Esophagus squamous epithelium (tissue), 5 donors: ENCODE measurements around the gene LGALS4. TPM values are rescaled to one million over a fixed set of nuclear protein-coding genes. Genes with fewer than 3 reads are reported as not detected.

Source experiments
- DNase-seq: peaks from one replicate; lab custom pipeline; 2025; lab: John Stamatoyannopoulos, UW
- H3K27ac ChIP-seq, 4 donors: fragments of 200-600 bp; sonication (generic); one replicate each; pipeline ENCODE4 v1.5.1; 2016 to 2019; ENCODE audit warnings: mild to moderate bottlenecking in 1 of 4
- H3K27me3 ChIP-seq, 4 donors: fragments of 200-600 bp; sonication (generic); 1 replicate in 3 of 4; 2 replicates in 1 of 4; pipeline versions ENCODE4 v1.5.1 to v1.6.0; 2017 to 2021; ENCODE audit warnings: antibody characterized with exemption in 1 of 4
- H3K36me3 ChIP-seq, 3 donors: fragments of 200-600 bp; sonication (generic); one replicate each; pipeline ENCODE4 v1.5.1; 2016 to 2019
- H3K4me1 ChIP-seq, 3 donors: fragments of 200-600 bp; sonication (generic); one replicate each; pipeline ENCODE4 v1.5.1; 2017 to 2019
- H3K4me3 ChIP-seq, 4 donors: fragments of 200-600 bp; sonication (generic); 1 replicate in 3 of 4; 2 replicates in 1 of 4; pipeline ENCODE4 v1.5.1; 2016 to 2019; ENCODE audit warnings: mild to moderate bottlenecking in 2 of 4, moderate library complexity in 1 of 4
- H3K9me3 ChIP-seq, 3 donors: fragments of 200-600 bp; sonication (generic); one replicate each; pipeline ENCODE4 v1.5.1; 2016 to 2019
- POLR2A ChIP-seq, 4 donors: fragments of 450-650 bp; IDR thresholded peaks; one replicate each; pipeline ENCODE4 v1.6.1; 2017; ENCODE audit warnings: antibody characterized with exemption in 4 of 4, mild to moderate bottlenecking in 4 of 4, moderate library complexity in 3 of 4
- WGBS, 2 donors: methylation state at CpG; one replicate each; pipeline ENCODE4 v1.1.5; 2018; 5-methylcytosine and 5-hydroxymethylcytosine counted together
- intact Hi-C: fragments of 100-400 bp; cut with DNase I; formaldehyde crosslinking; loops from one replicate; pipeline ENCODE4 v1.15.0; 2022
- total RNA-seq, 4 donors: library from RNA; depleted of rRNA; stranded (reverse); fragments of >200 nt; gene quantifications; one replicate each; pipeline ENCODE4 v1.1.0, GENCODE V29; 2016
- TF ChIP-seq, protein P1 (sequence below), 6 experiments: fragments of 450-650 bp in 4 of 6; fragments of 200-600 bp in 2 of 6; sonication (generic) in 2 of 6; IDR thresholded peaks; one replicate each; pipeline ENCODE4 v1.5.1; 2016 to 2019; ENCODE audit warnings: antibody characterized with exemption in 6 of 6, mild to moderate bottlenecking in 4 of 6, moderate library complexity in 4 of 6
- donor health status: DM: yes; HTN: yes; CAD: no.

Gene LGALS4
- total RNA-seq, 4 donors from 2014 or later, result 0.62 to 0.76 TPM; not detected in 2

GRCh38 chr19:38842439-38843174 lies 29.9 kb upstream of the LGALS4 start:
- no peak overlapping the region for H3K4me3 ChIP-seq
- TF ChIP-seq, protein P1, sequence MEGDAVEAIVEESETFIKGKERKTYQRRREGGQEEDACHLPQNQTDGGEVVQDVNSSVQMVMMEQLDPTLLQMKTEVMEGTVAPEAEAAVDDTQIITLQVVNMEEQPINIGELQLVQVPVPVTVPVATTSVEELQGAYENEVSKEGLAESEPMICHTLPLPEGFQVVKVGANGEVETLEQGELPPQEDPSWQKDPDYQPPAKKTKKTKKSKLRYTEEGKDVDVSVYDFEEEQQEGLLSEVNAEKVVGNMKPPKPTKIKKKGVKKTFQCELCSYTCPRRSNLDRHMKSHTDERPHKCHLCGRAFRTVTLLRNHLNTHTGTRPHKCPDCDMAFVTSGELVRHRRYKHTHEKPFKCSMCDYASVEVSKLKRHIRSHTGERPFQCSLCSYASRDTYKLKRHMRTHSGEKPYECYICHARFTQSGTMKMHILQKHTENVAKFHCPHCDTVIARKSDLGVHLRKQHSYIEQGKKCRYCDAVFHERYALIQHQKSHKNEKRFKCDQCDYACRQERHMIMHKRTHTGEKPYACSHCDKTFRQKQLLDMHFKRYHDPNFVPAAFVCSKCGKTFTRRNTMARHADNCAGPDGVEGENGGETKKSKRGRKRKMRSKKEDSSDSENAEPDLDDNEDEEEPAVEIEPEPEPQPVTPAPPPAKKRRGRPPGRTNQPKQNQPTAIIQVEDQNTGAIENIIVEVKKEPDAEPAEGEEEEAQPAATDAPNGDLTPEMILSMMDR (IDR thresholded peaks at IDR 0.05), result no peak
- TF ChIP-seq POLR2A (IDR thresholded peaks at IDR 0.05), result peak in 1 of 4 donors; percentile 40
- peaks cover 90 to 100% (median 99%) of the 10 kb centered on the region in 3 donors for H3K36me3 ChIP-seq
- WGBS, 2 donors, result 82 to 83% methylated on average over 5 to 12 of the region's 17 CpGs
- H3K4me1 ChIP-seq, result peaks cover 25 to 98% (median 55%) of the 10 kb centered on the region in 3 donors
- no peak for DNase-seq
- no peaks in the 10 kb centered on the region for H3K27me3 ChIP-seq
- intact Hi-C loops, result no loop called here
- peak overlapping the region; percentile 3 to 94 (median 60) for H3K27ac ChIP-seq
- no peaks in the 10 kb centered on the region for H3K9me3 ChIP-seq

DNA sequence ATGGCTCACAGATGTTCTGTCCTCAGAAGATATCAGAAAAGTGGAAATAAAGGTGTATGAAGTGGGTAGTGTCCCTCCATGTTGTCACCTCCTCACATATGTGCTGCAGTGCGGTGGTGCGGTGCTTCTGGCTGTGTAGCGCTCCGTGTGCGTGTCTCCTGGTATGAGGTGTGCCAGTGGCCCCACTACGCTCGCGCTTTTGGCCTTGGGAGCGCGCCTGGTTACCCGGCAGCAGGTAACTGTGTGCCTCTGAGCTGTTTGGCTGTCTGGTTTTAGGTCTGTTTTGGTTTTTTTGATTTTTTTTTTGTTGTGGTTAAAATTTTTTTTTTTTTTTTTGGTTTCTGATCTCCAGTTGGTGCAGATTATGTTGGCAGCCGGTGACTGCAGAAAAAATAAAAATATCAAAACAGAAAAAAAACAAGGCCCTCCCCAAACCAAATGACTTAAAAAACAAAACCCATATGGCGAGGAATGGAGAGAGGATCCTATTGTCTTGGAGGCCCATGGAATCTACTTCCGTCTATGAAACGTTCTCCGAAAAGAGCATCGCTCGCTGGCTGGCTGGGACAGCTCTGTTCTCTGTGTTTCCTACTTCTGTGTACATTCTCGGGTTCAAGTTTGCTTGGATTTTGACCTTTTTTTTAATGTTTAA lies 29.2 kb upstream of the LGALS4 start:
- Histone ChIP-seq H3K27ac (peak overlapping the region in 3 of 4 donors; percentile 77 to 94 (median 90)), H3K9me3 (no peaks in the 10 kb centered on the region), H3K27me3 (no peaks in the 10 kb centered on the region), H3K4me3 (peak overlapping the region in 2 of 4 donors; percentile 6 to 13), H3K36me3 (peaks cover 92 to 100% (median 98%) of the 10 kb centered on the region in 3 donors), H3K4me1 (peaks cover 25 to 98% (median 55%) of the 10 kb centered on the region in 3 donors)
- no peak for DNase-seq
- TF ChIP-seq, protein P1 (IDR thresholded peaks at IDR 0.05), result no peak
- no peak for TF ChIP-seq POLR2A (IDR thresholded peaks at IDR 0.05)
- intact Hi-C loops, result no loop called here
- 81 to 89% methylated on average over 18 to 19 of the region's 19 CpGs for WGBS, 2 donors

DNA sequence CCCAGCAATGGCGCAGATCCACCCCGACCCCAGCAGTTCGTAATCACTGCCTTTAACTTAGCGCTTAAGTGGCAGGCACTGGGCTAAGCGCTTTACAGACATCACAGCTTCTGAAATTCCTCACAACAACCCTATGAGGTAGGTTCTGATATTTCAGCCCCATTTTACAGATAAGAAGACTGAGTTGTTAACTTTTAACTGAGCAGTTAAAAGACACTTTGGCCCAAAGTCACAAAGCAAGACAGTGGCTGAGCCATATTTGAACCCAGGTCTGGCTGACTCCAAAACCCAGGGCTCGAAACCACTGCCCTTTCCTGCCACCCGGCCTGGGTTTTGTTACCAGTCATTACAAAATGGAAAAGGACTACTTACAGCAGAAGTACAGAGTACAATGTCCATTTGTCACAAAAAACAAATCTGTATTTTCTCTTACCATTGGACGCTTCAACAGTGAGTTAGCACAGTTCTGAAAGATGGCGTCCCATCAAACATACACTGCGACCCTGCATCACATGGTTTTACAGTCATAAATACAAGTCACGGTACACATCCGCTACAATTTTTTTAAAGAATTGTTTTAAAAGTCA lies 28.5 kb upstream of the LGALS4 start:
- H3K27me3 ChIP-seq, result no peaks in the 10 kb centered on the region
- 88 to 90% methylated on average over 12 of the region's 12 CpGs for WGBS, 2 donors
- peak overlapping the region in 3 of 4 donors; percentile 77 to 94 (median 90) for H3K27ac ChIP-seq
- peaks cover 90 to 100% (median 92%) of the 10 kb centered on the region in 3 donors for H3K36me3 ChIP-seq
- no peaks in the 10 kb centered on the region for H3K9me3 ChIP-seq
- H3K4me1 ChIP-seq, result peaks cover 26 to 98% (median 58%) of the 10 kb centered on the region in 3 donors
- intact Hi-C loops, result no loop called here
- peak overlapping the region in 2 of 4 donors; percentile 6 to 13 for H3K4me3 ChIP-seq
- TF ChIP-seq POLR2A (IDR thresholded peaks at IDR 0.05), result no peak
- TF ChIP-seq, protein P1 (IDR thresholded peaks at IDR 0.05), result no peak
- no peak for DNase-seq

DNA sequence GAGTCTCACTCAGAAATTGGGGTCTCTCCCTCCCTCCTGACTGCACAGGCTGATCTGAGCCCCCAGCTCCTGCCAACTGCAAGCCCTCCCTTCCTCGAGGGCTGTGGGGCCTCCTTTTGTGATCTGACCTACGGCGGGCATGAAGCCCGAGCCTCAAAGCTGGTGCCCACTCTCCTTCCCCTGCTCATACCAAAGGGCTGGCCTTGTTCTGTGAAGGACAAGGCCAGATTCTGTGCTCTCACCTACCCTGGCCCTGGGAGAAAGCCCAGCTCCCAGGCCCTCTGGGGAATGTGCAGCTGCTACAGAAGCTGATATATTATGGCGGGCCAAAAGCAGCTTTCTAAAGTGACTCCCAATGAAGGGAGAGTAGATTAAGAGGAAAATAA lies 27.8 kb upstream of the LGALS4 start:
- peaks cover 88 to 100% (median 91%) of the 10 kb centered on the region in 3 donors for H3K36me3 ChIP-seq
- TF ChIP-seq POLR2A (IDR thresholded peaks at IDR 0.05), result no peak
- TF ChIP-seq, protein P1 (IDR thresholded peaks at IDR 0.05), result no peak
- peaks cover 31 to 98% (median 58%) of the 10 kb centered on the region in 3 donors for H3K4me1 ChIP-seq
- no peak for DNase-seq
- H3K27ac ChIP-seq, result peak overlapping the region; percentile 77 to 94 (median 87)
- 60 to 84% methylated on average over 2 of the region's 5 CpGs for WGBS, 2 donors
- no peak overlapping the region for H3K4me3 ChIP-seq
- H3K9me3 ChIP-seq, result no peaks in the 10 kb centered on the region
- H3K27me3 ChIP-seq, result no peaks in the 10 kb centered on the region
- intact Hi-C loops, result no loop called here
